Measurements from ENCODE around the gene CADM2. TPM values are rescaled to one million over a fixed set of nuclear protein-coding genes. Genes with fewer than 3 reads are reported as not detected.

The CADM2 gene
- total and polyA plus RNA-seq, 2 donors (not counting 3 experiments of a cell fraction or from before 2014, with no cell fraction given) = not detected

- CTCF ChIA-PET = no interaction called here
Measured at GRCh38 chr3:85524104-85524503, 565.3 kb downstream of the CADM2 start.

More at GRCh38 chr3:85524104-85524503, 565.3 kb downstream of the CADM2 start:
- DNase-seq (ENCODE audit: low read depth, low spot score) (no peak), FAIRE-seq (no peak)
- H3K9me1 ChIP-seq (replicated peaks; ENCODE audit: control insufficient read depth, extremely low read depth, insufficient read depth, low read length) = no peaks in the 10 kb centered on the region
- no peaks in the 10 kb centered on the region for H3K4me1 ChIP-seq (ENCODE audit: control insufficient read depth, extremely low read depth, insufficient read depth, low read length)
- H3K36me3 ChIP-seq (ENCODE audit: control insufficient read depth in 2 of 2, extremely low read depth in 1 of 2, insufficient read depth in 2 of 2, low read length in 2 of 2) = no peaks in the 10 kb centered on the region
- no peak overlapping the region for H3K9ac ChIP-seq (replicated peaks; ENCODE audit: extremely low read depth, insufficient read depth, low read length)
- H3K27me3 ChIP-seq (ENCODE audit: control insufficient read depth in 2 of 2, insufficient read depth in 2 of 2, low read length in 2 of 2) = no peaks in the 10 kb centered on the region
- H3K79me2 ChIP-seq (ENCODE audit: control insufficient read depth, insufficient read depth, low read length) = no peaks in the 10 kb centered on the region
- H3K4me2 ChIP-seq (ENCODE audit: insufficient read depth, low read length) = no peak overlapping the region
- no TSS peak for BruUV-seq (replicated peaks)
- intact Hi-C loops (cut with micrococcal nuclease) = no loop called here
- TF ChIP-seq POLR2A (IDR thresholded peaks at IDR 0.05; ENCODE audit: low read depth, low read length) (no peak), MYC (IDR thresholded peaks at IDR 0.05; ENCODE audit: low read depth, low read length) (no peak), EZH2 (IDR thresholded peaks at IDR 0.05; ENCODE audit: borderline replicate concordance, low read depth, low read length, severe bottlenecking) (no peak), JUN (IDR thresholded peaks at IDR 0.05; ENCODE audit: borderline replicate concordance, insufficient read depth, insufficient read length, low read depth) (no peak), CTCF (IDR thresholded peaks at IDR 0.05; ENCODE audit: extremely low read depth in 1 of 2, insufficient read depth in 1 of 2, low read depth in 1 of 2, low read length in 2 of 2) (no peak), FOS (IDR thresholded peaks at IDR 0.05; ENCODE audit: borderline replicate concordance, insufficient read depth, low read length) (no peak), GATA2 (IDR thresholded peaks at IDR 0.05; ENCODE audit: insufficient read depth, insufficient read length, low read depth, low read length) (no peak), POLR2AphosphoS5 (IDR thresholded peaks at IDR 0.05; ENCODE audit: insufficient read depth, low read depth, low read length) (no peak)
- TF ChIP-seq, protein P1, sequence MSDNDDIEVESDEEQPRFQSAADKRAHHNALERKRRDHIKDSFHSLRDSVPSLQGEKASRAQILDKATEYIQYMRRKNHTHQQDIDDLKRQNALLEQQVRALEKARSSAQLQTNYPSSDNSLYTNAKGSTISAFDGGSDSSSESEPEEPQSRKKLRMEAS (IDR thresholded peaks at IDR 0.05; ENCODE audit: insufficient read depth, insufficient read length) = no peak
- no peak overlapping the region for H2AFZ ChIP-seq (ENCODE audit: low read depth, low read length)
- dilution Hi-C loops (cut with MboI; ENCODE audit: extremely low pct_ligation_motif_present, low sequenced_read_pairs) = no loop called here
- no peaks in the 10 kb centered on the region for H3K9me3 ChIP-seq (replicated peaks; ENCODE audit: control insufficient read depth, insufficient read depth, low read length)
- no peak overlapping the region for H3K27ac ChIP-seq (ENCODE audit: insufficient read depth, low read depth, low read length)
- no peak overlapping the region for H3K4me3 ChIP-seq (replicated peaks in 1 of 3; ENCODE audit: insufficient read depth in 1 of 3, low read depth in 1 of 3, low read length in 3 of 3)
- POLR2A ChIA-PET = no interaction called here
- H4K20me1 ChIP-seq (replicated peaks; ENCODE audit: control insufficient read depth, extremely low read depth, insufficient read depth, low read length) = no peaks in the 10 kb centered on the region
